SK-N-SH (cell line): ENCODE data around the gene CHCHD6.

Experiments used
- CHD2 ChIP-seq: fragments of 150-350 bp; IDR thresholded peaks from 2 replicates; pipeline ENCODE4 v1.6.1; 2018; ENCODE audit warnings: low read length; ENCODE audit not compliant: partially characterized antibody
- ELF1 ChIP-seq: IDR thresholded peaks from 2 replicates; pipeline ENCODE4 v1.4.0; 2012
- EP300 ChIP-seq, 2 experiments: IDR thresholded peaks; 2 replicates each; pipeline versions ENCODE4 v1.4.0 to v1.6.1; 2012; ENCODE audit warnings: borderline replicate concordance in 1 of 2, low read depth in 1 of 2, low read length in 1 of 2
- GABPA ChIP-seq: IDR thresholded peaks from 2 replicates; pipeline ENCODE4 v1.4.0; 2012; ENCODE audit warnings: low read depth, mild to moderate bottlenecking
- JUND ChIP-seq: IDR thresholded peaks from 2 replicates; pipeline ENCODE4 v1.4.0; 2012
- POLR2AphosphoS5 ChIP-seq: IDR thresholded peaks from 2 replicates; pipeline ENCODE4 v1.6.1; 2012; ENCODE audit warnings: low read depth, low read length
- RCOR1 ChIP-seq: fragments of 150-350 bp; IDR thresholded peaks from 2 replicates; pipeline ENCODE4 v1.6.1; 2017; ENCODE audit warnings: antibody characterized with exemption, low read length
- RFX5 ChIP-seq: IDR thresholded peaks from 2 replicates; pipeline ENCODE4 v1.6.1; 2012; ENCODE audit warnings: mild to moderate bottlenecking, improper control_type of control experiment, low read length
- SMC3 ChIP-seq: IDR thresholded peaks from 2 replicates; pipeline ENCODE4 v1.6.1; 2012; ENCODE audit warnings: low read depth, low read length, improper control_type of control experiment
- YY1 ChIP-seq: IDR thresholded peaks from 2 replicates; pipeline ENCODE4 v1.4.0; 2012; ENCODE audit warnings: low read depth, mild to moderate bottlenecking
- TF ChIP-seq, protein P1 (sequence below): fragments of 150-350 bp; IDR thresholded peaks from 2 replicates; pipeline ENCODE4 v1.6.1; 2017; ENCODE audit warnings: antibody characterized with exemption, low read length, low read depth, borderline replicate concordance
- TF ChIP-seq, protein P2 (sequence below): fragments of 200-600 bp; sonication (generic); IDR thresholded peaks from 2 replicates; pipeline ENCODE4 v1.6.1; 2017; ENCODE audit warnings: antibody characterized with exemption, mild to moderate bottlenecking, moderate library complexity
- TF ChIP-seq, protein P3 (sequence below): IDR thresholded peaks from 2 replicates; pipeline ENCODE4 v1.6.1; 2012; ENCODE audit warnings: mild to moderate bottlenecking, low read depth, low read length, moderate library complexity
- TF ChIP-seq, protein P4 (sequence below): IDR thresholded peaks from 2 replicates; pipeline ENCODE4 v1.4.0; 2012; ENCODE audit warnings: low read depth

DNA sequence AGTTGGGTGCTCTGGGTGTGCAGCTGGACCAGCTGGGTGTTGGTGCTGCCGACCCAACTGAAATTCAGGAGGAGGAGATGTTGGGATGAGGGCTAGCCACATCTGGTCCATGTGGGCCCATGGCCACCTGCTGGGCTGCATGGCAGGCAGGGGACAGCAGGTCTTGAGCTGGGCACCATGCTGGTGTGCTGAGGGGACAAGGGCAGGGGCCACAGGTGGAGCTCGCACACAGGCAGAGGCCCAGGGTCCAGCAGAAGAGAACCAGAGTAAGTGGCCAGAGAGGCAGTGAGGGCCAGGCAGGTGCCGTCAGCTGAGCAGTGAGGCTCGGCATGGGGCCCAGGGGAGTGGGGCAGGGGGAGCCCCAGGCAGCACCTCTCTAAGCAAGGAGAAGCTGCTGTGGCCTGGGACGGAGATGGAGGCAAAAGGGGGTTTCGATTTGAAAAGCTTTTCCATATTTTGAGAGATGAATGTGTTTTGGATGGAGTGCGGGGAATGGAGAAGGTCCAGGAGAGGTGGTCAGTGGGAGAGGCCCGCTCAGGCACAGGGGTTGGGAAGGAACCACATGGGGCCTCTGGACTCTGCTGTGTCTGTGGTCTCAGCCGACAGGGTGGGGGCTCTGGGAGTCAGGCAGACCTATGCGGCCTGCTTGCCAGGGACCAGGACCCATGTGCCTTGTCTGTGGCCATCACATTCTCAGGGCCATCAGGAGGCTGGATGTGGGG is 248.4 kb downstream of the CHCHD6 start:
- TF ChIP-seq, protein P1, sequence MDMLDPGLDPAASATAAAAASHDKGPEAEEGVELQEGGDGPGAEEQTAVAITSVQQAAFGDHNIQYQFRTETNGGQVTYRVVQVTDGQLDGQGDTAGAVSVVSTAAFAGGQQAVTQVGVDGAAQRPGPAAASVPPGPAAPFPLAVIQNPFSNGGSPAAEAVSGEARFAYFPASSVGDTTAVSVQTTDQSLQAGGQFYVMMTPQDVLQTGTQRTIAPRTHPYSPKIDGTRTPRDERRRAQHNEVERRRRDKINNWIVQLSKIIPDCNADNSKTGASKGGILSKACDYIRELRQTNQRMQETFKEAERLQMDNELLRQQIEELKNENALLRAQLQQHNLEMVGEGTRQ, result no peak
- TF ChIP-seq, protein P2, sequence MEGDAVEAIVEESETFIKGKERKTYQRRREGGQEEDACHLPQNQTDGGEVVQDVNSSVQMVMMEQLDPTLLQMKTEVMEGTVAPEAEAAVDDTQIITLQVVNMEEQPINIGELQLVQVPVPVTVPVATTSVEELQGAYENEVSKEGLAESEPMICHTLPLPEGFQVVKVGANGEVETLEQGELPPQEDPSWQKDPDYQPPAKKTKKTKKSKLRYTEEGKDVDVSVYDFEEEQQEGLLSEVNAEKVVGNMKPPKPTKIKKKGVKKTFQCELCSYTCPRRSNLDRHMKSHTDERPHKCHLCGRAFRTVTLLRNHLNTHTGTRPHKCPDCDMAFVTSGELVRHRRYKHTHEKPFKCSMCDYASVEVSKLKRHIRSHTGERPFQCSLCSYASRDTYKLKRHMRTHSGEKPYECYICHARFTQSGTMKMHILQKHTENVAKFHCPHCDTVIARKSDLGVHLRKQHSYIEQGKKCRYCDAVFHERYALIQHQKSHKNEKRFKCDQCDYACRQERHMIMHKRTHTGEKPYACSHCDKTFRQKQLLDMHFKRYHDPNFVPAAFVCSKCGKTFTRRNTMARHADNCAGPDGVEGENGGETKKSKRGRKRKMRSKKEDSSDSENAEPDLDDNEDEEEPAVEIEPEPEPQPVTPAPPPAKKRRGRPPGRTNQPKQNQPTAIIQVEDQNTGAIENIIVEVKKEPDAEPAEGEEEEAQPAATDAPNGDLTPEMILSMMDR, result no peak
- TF ChIP-seq GABPA (no peak), POLR2AphosphoS5 (no peak), RFX5 (no peak), JUND (no peak), CHD2 (no peak), EP300 (IDR thresholded peaks at IDR 0.05; ENCODE audit: borderline replicate concordance in 1 of 2, low read depth in 1 of 2, low read length in 1 of 2) (no peak), RCOR1 (no peak), YY1 (no peak), ELF1 (no peak), SMC3 (no peak)
- TF ChIP-seq, protein P3, sequence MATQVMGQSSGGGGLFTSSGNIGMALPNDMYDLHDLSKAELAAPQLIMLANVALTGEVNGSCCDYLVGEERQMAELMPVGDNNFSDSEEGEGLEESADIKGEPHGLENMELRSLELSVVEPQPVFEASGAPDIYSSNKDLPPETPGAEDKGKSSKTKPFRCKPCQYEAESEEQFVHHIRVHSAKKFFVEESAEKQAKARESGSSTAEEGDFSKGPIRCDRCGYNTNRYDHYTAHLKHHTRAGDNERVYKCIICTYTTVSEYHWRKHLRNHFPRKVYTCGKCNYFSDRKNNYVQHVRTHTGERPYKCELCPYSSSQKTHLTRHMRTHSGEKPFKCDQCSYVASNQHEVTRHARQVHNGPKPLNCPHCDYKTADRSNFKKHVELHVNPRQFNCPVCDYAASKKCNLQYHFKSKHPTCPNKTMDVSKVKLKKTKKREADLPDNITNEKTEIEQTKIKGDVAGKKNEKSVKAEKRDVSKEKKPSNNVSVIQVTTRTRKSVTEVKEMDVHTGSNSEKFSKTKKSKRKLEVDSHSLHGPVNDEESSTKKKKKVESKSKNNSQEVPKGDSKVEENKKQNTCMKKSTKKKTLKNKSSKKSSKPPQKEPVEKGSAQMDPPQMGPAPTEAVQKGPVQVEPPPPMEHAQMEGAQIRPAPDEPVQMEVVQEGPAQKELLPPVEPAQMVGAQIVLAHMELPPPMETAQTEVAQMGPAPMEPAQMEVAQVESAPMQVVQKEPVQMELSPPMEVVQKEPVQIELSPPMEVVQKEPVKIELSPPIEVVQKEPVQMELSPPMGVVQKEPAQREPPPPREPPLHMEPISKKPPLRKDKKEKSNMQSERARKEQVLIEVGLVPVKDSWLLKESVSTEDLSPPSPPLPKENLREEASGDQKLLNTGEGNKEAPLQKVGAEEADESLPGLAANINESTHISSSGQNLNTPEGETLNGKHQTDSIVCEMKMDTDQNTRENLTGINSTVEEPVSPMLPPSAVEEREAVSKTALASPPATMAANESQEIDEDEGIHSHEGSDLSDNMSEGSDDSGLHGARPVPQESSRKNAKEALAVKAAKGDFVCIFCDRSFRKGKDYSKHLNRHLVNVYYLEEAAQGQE, result no peak
- TF ChIP-seq, protein P4, sequence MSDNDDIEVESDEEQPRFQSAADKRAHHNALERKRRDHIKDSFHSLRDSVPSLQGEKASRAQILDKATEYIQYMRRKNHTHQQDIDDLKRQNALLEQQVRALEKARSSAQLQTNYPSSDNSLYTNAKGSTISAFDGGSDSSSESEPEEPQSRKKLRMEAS, result no peak
